ENCODE measurements around the gene CPVL. TPM values are rescaled to one million over a fixed set of nuclear protein-coding genes. Genes with fewer than 3 reads are reported as not detected.

The CPVL gene
- total and polyA plus RNA-seq, 2 donors (not counting 1 experiment from before 2014, with no cell fraction given), result 0.17 TPM; not detected in 1

DNA sequence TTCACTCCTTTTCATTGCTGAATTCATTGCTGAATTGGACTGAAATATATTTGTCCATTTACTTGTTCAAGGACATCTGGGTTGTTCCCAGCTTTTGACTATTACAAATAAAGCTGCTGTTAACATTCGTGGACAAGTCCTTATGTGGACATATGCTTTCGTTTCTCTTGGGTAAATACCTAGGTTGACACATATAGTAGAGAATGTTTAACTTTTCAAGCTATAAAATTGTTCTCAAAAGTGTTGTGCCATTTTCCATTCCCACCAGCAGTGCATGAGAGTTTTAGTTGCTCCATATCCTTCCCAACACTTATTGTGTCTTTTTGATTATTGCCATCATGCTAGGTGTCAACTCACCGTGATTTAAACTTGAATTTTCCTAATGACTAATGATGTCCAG lies 17.5 kb upstream of the CPVL start:
- no peak for DNase-seq (ENCODE audit: low read depth in 2 of 2)
- Histone ChIP-seq H3K4me1 (ENCODE audit: control insufficient read depth, extremely low read depth, insufficient read depth, low read length) (no peaks in the 10 kb centered on the region), H3K79me2 (ENCODE audit: control insufficient read depth, insufficient read depth, low read length) (no peaks in the 10 kb centered on the region), H3K4me2 (ENCODE audit: extremely low read depth, insufficient read depth, low read length) (no peak overlapping the region), H2AFZ (ENCODE audit: low read length) (no peak overlapping the region), H3K4me3 (replicated peaks in 1 of 4; ENCODE audit: control extremely low read depth in 1 of 4, insufficient read depth in 1 of 4, low read depth in 3 of 4, low read length in 4 of 4) (no peak overlapping the region), H3K27ac (ENCODE audit: insufficient read depth, low read length) (no peak overlapping the region), H3K36me3 (ENCODE audit: control insufficient read depth, insufficient read depth, low read length) (no peaks in the 10 kb centered on the region), H4K20me1 (ENCODE audit: control insufficient read depth, extremely low read depth, insufficient read depth, low read length) (no peaks in the 10 kb centered on the region), H3K9ac (ENCODE audit: insufficient read depth, low read length) (no peak overlapping the region), H3K27me3 (ENCODE audit: control insufficient read depth, insufficient read depth, low read length) (no peaks in the 10 kb centered on the region), H3K9me3 (ENCODE audit: control insufficient read depth, insufficient read depth, low read depth, low read length) (no peaks in the 10 kb centered on the region)
- TF ChIP-seq, protein P1, sequence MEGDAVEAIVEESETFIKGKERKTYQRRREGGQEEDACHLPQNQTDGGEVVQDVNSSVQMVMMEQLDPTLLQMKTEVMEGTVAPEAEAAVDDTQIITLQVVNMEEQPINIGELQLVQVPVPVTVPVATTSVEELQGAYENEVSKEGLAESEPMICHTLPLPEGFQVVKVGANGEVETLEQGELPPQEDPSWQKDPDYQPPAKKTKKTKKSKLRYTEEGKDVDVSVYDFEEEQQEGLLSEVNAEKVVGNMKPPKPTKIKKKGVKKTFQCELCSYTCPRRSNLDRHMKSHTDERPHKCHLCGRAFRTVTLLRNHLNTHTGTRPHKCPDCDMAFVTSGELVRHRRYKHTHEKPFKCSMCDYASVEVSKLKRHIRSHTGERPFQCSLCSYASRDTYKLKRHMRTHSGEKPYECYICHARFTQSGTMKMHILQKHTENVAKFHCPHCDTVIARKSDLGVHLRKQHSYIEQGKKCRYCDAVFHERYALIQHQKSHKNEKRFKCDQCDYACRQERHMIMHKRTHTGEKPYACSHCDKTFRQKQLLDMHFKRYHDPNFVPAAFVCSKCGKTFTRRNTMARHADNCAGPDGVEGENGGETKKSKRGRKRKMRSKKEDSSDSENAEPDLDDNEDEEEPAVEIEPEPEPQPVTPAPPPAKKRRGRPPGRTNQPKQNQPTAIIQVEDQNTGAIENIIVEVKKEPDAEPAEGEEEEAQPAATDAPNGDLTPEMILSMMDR (conservative IDR thresholded peaks at IDR 0.05 in 1 of 2, IDR thresholded peaks at IDR 0.05 in 1 of 2; ENCODE audit: low read depth in 1 of 2, low read length in 2 of 2), result no peak
- no peak for TF ChIP-seq EZH2 (IDR thresholded peaks at IDR 0.05; ENCODE audit: low read length, missing control alignments)

GRCh38 chr7:29162577-29162976 lies 16.2 kb upstream of the CPVL start:
- H2AFZ ChIP-seq (ENCODE audit: low read length), result no peak overlapping the region
- H3K36me3 ChIP-seq (ENCODE audit: control insufficient read depth, insufficient read depth, low read length), result no peaks in the 10 kb centered on the region
- no peaks in the 10 kb centered on the region for H3K27me3 ChIP-seq (ENCODE audit: control insufficient read depth, insufficient read depth, low read length)
- H3K4me3 ChIP-seq (replicated peaks in 1 of 4; ENCODE audit: control extremely low read depth in 1 of 4, insufficient read depth in 1 of 4, low read depth in 3 of 4, low read length in 4 of 4), result no peak overlapping the region
- H3K4me1 ChIP-seq (ENCODE audit: control insufficient read depth, extremely low read depth, insufficient read depth, low read length), result no peaks in the 10 kb centered on the region
- H3K9me3 ChIP-seq (ENCODE audit: control insufficient read depth, insufficient read depth, low read depth, low read length), result no peaks in the 10 kb centered on the region
- DNase-seq (ENCODE audit: low read depth in 2 of 2), result no peak
- TF ChIP-seq, protein P1 (conservative IDR thresholded peaks at IDR 0.05 in 1 of 2, IDR thresholded peaks at IDR 0.05 in 1 of 2; ENCODE audit: low read depth in 1 of 2, low read length in 2 of 2), result no peak
- TF ChIP-seq EZH2 (IDR thresholded peaks at IDR 0.05; ENCODE audit: low read length, missing control alignments), result no peak
- no peak overlapping the region for H3K9ac ChIP-seq (ENCODE audit: insufficient read depth, low read length)
- no peak overlapping the region for H3K27ac ChIP-seq (ENCODE audit: insufficient read depth, low read length)
- H4K20me1 ChIP-seq (ENCODE audit: control insufficient read depth, extremely low read depth, insufficient read depth, low read length), result no peaks in the 10 kb centered on the region
- no peaks in the 10 kb centered on the region for H3K79me2 ChIP-seq (ENCODE audit: control insufficient read depth, insufficient read depth, low read length)
- H3K4me2 ChIP-seq (ENCODE audit: extremely low read depth, insufficient read depth, low read length), result no peak overlapping the region

GRCh38 chr7:29161231-29161630 lies 14.9 kb upstream of the CPVL start:
- Histone ChIP-seq H2AFZ (ENCODE audit: low read length) (no peak overlapping the region), H3K79me2 (ENCODE audit: control insufficient read depth, insufficient read depth, low read length) (no peaks in the 10 kb centered on the region), H4K20me1 (ENCODE audit: control insufficient read depth, extremely low read depth, insufficient read depth, low read length) (no peaks in the 10 kb centered on the region), H3K27me3 (ENCODE audit: control insufficient read depth, insufficient read depth, low read length) (no peaks in the 10 kb centered on the region), H3K4me2 (ENCODE audit: extremely low read depth, insufficient read depth, low read length) (no peak overlapping the region), H3K9ac (ENCODE audit: insufficient read depth, low read length) (no peak overlapping the region), H3K36me3 (ENCODE audit: control insufficient read depth, insufficient read depth, low read length) (no peaks in the 10 kb centered on the region), H3K4me1 (ENCODE audit: control insufficient read depth, extremely low read depth, insufficient read depth, low read length) (no peaks in the 10 kb centered on the region), H3K4me3 (replicated peaks in 1 of 4; ENCODE audit: control extremely low read depth in 1 of 4, insufficient read depth in 1 of 4, low read depth in 3 of 4, low read length in 4 of 4) (no peak overlapping the region), H3K27ac (ENCODE audit: insufficient read depth, low read length) (no peak overlapping the region), H3K9me3 (ENCODE audit: control insufficient read depth, insufficient read depth, low read depth, low read length) (no peaks in the 10 kb centered on the region)
- TF ChIP-seq EZH2 (IDR thresholded peaks at IDR 0.05; ENCODE audit: low read length, missing control alignments), result no peak
- TF ChIP-seq, protein P1 (conservative IDR thresholded peaks at IDR 0.05 in 1 of 2, IDR thresholded peaks at IDR 0.05 in 1 of 2; ENCODE audit: low read depth in 1 of 2, low read length in 2 of 2), result no peak
- no peak for DNase-seq (ENCODE audit: low read depth in 2 of 2)

Data from fibroblast of lung (primary cell).